Measurements from ENCODE around the gene TMEM43.
"Not testable (repeated sequence)": the region's sequence is repeated elsewhere in the genome, so short reads cannot be mapped to it uniquely, and the experiment has no call there.

Gene TMEM43

DNA sequence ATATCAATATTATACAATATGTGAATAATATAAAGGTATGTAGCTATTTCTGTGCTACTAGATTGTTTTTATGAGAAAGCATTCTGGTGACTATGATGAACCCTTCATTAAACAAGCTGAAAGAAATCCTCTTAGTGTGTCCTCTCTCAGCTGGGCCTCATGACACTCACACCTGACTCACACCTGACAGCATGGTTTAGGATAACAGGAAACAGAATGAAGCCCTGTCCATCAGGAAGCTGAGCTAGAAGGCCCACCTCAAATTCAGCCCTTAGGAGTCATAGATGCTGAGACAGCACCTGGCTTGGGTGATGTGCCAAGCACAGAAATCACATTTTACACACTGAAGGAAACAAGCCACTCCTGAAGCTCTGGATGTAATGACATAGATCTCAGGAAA, 31.0 kb upstream of the TMEM43 start:
- Mint-ChIP-seq H3K4me1 (no peaks in the 10 kb centered on the region), H3K36me3 (ENCODE audit: low read depth) (no peaks in the 10 kb centered on the region), H3K27ac (no peak overlapping the region), H3K27me3 (ENCODE audit: low read depth, poor library complexity) (peaks cover 20% of the 10 kb centered on the region), H3K4me3 (no peak overlapping the region), H3K9me3 (peaks cover 22% of the 10 kb centered on the region)
- DNase-seq, result no peak
- TF ChIP-seq CTCF (IDR thresholded peaks at IDR 0.05), result no peak

GRCh38 chr3:14096742-14097141, 28.1 kb upstream of the TMEM43 start:
- H3K36me3 Mint-ChIP-seq (ENCODE audit: low read depth), result no peaks in the 10 kb centered on the region
- H3K27ac Mint-ChIP-seq, result no peak overlapping the region
- H3K4me3 Mint-ChIP-seq, result no peak overlapping the region
- no peak for DNase-seq
- H3K9me3 Mint-ChIP-seq, result peaks cover 20% of the 10 kb centered on the region
- TF ChIP-seq CTCF (IDR thresholded peaks at IDR 0.05), result no peak
- H3K27me3 Mint-ChIP-seq (ENCODE audit: low read depth, poor library complexity), result peaks cover 20% of the 10 kb centered on the region
- no peaks in the 10 kb centered on the region for H3K4me1 Mint-ChIP-seq

GRCh38 chr3:14097616-14098391, 27.0 kb upstream of the TMEM43 start:
- no peak overlapping the region for H3K27ac Mint-ChIP-seq

GRCh38 chr3:14109821-14110220, 15.0 kb upstream of the TMEM43 start:
- not testable (repeated sequence) for H3K9me3 Mint-ChIP-seq, H3K27ac Mint-ChIP-seq, H3K4me3 Mint-ChIP-seq, H3K4me1 Mint-ChIP-seq, DNase-seq
- Mint-ChIP-seq H3K36me3 (ENCODE audit: low read depth) (peaks cover 17% of the 10 kb centered on the region), H3K27me3 (ENCODE audit: low read depth, poor library complexity) (peaks cover 15% of the 10 kb centered on the region)

More at GRCh38 chr3:14097616-14098391, 27.0 kb upstream of the TMEM43 start:
- H3K9me3 Mint-ChIP-seq, result peaks cover 25% of the 10 kb centered on the region
- H3K4me1 Mint-ChIP-seq, result no peaks in the 10 kb centered on the region
- TF ChIP-seq CTCF (IDR thresholded peaks at IDR 0.05), result no peak
- H3K4me3 Mint-ChIP-seq, result no peak overlapping the region
- no peak for DNase-seq
- no peaks in the 10 kb centered on the region for H3K36me3 Mint-ChIP-seq (ENCODE audit: low read depth)
- peaks cover 20% of the 10 kb centered on the region for H3K27me3 Mint-ChIP-seq (ENCODE audit: low read depth, poor library complexity)

DNA sequence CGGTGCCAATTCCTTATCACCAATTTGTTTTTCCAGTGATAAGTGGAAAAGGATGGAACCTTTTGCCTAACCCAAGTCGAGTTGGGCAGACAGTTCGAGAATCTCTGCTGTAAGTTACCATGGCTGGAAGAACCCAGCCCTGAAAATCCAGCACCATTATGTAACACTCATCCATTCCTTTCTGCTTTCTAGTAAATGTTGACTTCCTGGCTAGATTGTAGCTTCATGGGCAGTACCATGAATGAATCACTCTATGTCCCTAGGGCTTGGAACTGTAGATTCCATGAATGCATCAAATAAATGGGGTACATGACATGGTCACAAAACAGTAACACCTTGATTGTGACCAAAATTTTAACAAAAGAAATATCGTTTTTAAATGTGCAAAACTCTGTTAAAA, 14.2 kb upstream of the TMEM43 start:
- Mint-ChIP-seq H3K4me3 (no peak overlapping the region), H3K4me1 (no peaks in the 10 kb centered on the region), H3K27me3 (ENCODE audit: low read depth, poor library complexity) (peaks cover 8% of the 10 kb centered on the region), H3K36me3 (ENCODE audit: low read depth) (peaks cover 17% of the 10 kb centered on the region), H3K27ac (no peak overlapping the region), H3K9me3 (no peaks in the 10 kb centered on the region)
- no peak for DNase-seq
- TF ChIP-seq CTCF (IDR thresholded peaks at IDR 0.05), result no peak

- no peaks in the 10 kb centered on the region for H3K27me3 Mint-ChIP-seq (ENCODE audit: low read depth, poor library complexity)
- H3K4me3 Mint-ChIP-seq, result no peak overlapping the region
- H3K36me3 Mint-ChIP-seq (ENCODE audit: low read depth), result peaks cover 17% of the 10 kb centered on the region
- H3K9me3 Mint-ChIP-seq, result no peaks in the 10 kb centered on the region
- H3K4me1 Mint-ChIP-seq, result no peaks in the 10 kb centered on the region
- no peak for DNase-seq
- H3K27ac Mint-ChIP-seq, result no peak overlapping the region
- no peak for TF ChIP-seq CTCF (IDR thresholded peaks at IDR 0.05)
Measured at GRCh38 chr3:14113965-14114635, 10.8 kb upstream of the TMEM43 start.
